Testis (tissue), 2 donors: ENCODE measurements around the gene ZNF48.

Experiments
- CTCF ChIP-seq, 3 experiments: fragments of 450-650 bp in 2 of 3; fragments of 200-600 bp in 1 of 3; sonication (generic) in 1 of 3; IDR thresholded peaks; one replicate each; pipeline ENCODE4 v1.5.1; 2016 to 2019; ENCODE audit warnings: antibody characterized with exemption in 3 of 3, mild to moderate bottlenecking in 2 of 3, moderate library complexity in 1 of 3
- POLR2A ChIP-seq: fragments of 450-650 bp; IDR thresholded peaks from one replicate; pipeline ENCODE4 v1.6.1; 2017; ENCODE audit warnings: antibody characterized with exemption, mild to moderate bottlenecking, moderate library complexity

- no peak for TF ChIP-seq POLR2A
- TF ChIP-seq CTCF (IDR thresholded peaks at IDR 0.05) = no peak
These were observed 48.9 kb upstream of the ZNF48 start for GRCh38 chr16:30346286-30346685.
